RWPE1 (cell line): ENCODE data around the gene ATP1A4.
A peak's percentile ranks its signal among the peaks of the same experiment; 100 is the strongest.

Experiments used
- CTCF ChIA-PET: fragments of 350-600 bp; sonication (Branson Sonifier 250); formaldehyde crosslinking; extraction: SDS; loops from one replicate; lab custom pipeline; 2021; lab: Yijun Ruan, JAX
- POLR2A ChIA-PET: fragments of 400-600 bp; formaldehyde crosslinking; extraction: SDS; loops from one replicate; lab custom pipeline; 2020; ENCODE audit warnings: antibody characterized with exemption; ENCODE audit not compliant: low non-redundant PET; lab: Yijun Ruan, JAX
- DNase-seq: peaks from one replicate; pipeline ENCODE4 v3.0.0; 2012; ENCODE audit warnings: low spot score
- H3K27ac ChIP-seq: fragments of 450-650 bp; 2 replicates; pipeline ENCODE4 v1.5.1; 2017
- TF ChIP-seq, protein P1 (sequence below): fragments of 450-650 bp; conservative IDR thresholded peaks from 2 replicates; pipeline ENCODE4 v1.5.1; 2017; ENCODE audit warnings: low read depth, mild to moderate bottlenecking

The ATP1A4 gene

DNA sequence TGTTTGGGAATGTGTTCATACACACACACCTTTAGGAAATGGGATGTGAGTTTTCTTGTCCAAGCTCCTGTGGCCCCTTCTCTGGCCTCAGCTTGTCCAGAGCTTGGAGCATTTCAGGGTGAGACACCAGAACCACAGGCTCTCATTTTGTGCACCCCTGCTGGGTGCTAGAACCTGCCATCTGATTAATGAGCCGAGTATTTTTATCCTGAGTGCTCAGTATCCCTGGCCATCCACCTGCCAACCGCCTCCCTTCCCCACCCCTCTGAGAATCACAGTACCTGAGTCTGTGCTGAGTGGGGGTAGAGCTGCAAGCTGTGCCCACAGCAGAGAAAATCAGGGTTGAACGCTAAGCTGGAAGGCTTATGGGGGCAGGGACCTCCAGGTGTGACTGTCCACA lies 40.4 kb downstream of the ATP1A4 start:
- no peak overlapping the region for H3K27ac ChIP-seq
- TF ChIP-seq, protein P1, sequence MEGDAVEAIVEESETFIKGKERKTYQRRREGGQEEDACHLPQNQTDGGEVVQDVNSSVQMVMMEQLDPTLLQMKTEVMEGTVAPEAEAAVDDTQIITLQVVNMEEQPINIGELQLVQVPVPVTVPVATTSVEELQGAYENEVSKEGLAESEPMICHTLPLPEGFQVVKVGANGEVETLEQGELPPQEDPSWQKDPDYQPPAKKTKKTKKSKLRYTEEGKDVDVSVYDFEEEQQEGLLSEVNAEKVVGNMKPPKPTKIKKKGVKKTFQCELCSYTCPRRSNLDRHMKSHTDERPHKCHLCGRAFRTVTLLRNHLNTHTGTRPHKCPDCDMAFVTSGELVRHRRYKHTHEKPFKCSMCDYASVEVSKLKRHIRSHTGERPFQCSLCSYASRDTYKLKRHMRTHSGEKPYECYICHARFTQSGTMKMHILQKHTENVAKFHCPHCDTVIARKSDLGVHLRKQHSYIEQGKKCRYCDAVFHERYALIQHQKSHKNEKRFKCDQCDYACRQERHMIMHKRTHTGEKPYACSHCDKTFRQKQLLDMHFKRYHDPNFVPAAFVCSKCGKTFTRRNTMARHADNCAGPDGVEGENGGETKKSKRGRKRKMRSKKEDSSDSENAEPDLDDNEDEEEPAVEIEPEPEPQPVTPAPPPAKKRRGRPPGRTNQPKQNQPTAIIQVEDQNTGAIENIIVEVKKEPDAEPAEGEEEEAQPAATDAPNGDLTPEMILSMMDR: no peak
- no peak for DNase-seq
- ChIA-PET CTCF (interaction anchor here (0.7 to 2.4 kb wide), 3 partner anchors 100 to 202 kb away, joined by 3 to 30 read pairs (median 4); no protein-coding TSS in a partner anchor), POLR2A (no interaction called here)

DNA sequence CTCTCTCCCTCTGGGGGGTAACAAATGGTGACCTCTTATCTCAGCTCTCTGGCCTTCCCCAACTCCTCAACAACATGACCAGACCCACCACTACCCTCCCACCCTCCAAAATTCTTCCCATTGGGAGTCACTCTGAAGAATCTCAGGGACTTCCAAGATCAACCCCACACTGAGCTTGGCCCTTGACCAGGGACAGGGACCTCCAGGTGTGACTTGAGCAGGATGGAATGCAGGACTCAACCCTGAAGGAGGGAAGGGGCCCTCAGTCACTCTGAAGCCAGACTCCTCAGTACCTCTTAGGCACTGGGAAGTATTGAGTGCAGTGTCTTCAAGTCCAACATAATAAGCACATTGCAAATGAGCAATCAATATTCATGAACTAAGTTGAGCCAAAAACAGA lies 40.8 kb downstream of the ATP1A4 start:
- TF ChIP-seq, protein P1: no peak
- DNase-seq: no peak
- no peak overlapping the region for H3K27ac ChIP-seq
- CTCF ChIA-PET: interaction anchor here (0.6 to 2.4 kb wide), 10 partner anchors 10 to 154 kb away, joined by 3 to 30 read pairs (median 6); no protein-coding TSS in a partner anchor
- POLR2A ChIA-PET: no interaction called here

DNA sequence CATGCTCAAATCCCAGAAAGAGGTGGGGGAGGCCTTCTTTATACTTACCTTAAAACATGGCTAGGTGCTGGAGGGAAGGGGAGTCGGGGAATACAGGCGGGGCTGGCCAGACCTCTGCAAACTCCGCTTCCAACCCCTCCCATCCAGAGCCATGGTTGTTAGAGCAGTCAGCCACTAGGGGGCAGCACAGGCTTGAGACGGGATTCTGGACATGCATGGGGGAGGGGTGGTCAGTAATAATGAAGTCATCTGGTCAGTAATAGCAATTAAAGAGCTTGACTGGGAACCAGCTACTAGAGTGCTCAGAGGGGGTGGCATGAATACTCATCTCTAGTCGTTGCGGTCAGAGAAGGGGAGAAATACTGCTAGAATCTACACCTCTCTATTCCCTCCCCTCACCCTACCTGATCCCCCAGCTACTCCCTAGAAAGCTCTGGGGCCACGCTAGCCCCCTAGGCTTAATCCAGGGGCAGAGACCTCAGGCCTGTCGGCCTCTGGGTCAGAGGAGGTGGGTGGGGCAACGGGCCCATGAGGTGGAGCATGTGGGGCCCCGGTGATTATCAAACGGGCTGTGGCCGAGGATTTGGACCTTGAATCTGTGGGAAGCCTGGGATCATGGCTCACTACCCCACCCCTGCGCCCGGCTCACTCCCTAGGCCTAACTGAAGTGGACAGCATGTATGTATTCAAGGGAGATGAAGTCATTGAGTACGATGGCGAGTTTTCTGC lies 41.9 kb downstream of the ATP1A4 start:
- POLR2A ChIA-PET: no interaction called here
- TF ChIP-seq, protein P1: peak; percentile 91
- H3K27ac ChIP-seq: no peak overlapping the region
- DNase-seq: peak; percentile 79
- CTCF ChIA-PET: interaction anchor here (0.6 to 2.4 kb wide), 23 partner anchors 9 to 218 kb away, joined by 3 to 30 read pairs (median 4); no protein-coding TSS in a partner anchor

DNA sequence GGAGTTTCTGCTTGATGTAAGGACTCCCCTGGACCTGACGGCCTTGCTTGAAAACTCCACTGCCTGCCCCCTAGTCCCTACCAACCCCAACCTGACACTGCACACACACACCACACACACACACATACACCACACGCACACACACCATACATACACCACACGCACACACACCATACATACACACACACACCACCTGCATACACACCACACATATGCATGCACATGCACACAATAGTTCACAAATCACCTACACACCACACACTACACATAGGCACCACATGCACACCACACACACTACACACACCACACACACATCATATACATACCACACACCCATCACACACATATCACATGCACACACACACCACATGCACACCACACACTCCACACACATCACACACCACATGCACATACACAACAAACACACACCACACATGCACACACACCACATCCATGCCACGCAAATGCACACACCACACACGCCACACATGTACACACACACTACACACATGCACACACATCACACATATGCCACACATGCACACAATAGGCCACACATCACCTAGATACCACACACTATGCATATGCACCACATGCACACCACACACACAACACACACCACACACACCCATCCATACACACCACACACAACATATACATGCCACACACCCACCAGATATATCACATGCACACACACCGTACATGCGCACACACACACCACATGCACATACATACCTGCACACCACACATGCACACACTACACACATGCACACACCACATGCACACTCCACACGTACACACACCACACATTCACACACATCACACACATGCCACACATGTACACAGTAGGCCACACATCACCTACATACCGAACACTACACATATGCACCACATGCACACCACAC lies 42.7 kb downstream of the ATP1A4 start:
- DNase-seq: no peak
- ChIA-PET POLR2A (no interaction called here), CTCF (interaction anchor here (0.6 to 2.4 kb wide), 21 partner anchors 8 to 217 kb away, joined by 3 to 30 read pairs (median 4); no protein-coding TSS in a partner anchor)
- TF ChIP-seq, protein P1: no peak
- no peak overlapping the region for H3K27ac ChIP-seq

DNA sequence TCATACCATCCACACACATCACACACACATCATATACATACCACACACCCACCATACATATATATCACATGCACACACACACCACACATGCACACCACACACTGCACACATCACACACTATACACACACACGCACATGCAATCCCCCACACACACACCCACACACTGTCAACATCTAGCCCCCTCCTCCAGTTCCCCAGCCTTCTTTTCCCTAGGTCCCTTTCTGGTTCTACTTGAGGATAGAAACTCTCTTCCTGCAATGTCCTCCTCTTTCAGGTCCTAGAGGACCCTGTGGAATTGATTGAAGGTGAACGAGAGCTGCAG lies 43.3 kb downstream of the ATP1A4 start:
- H3K27ac ChIP-seq: no peak overlapping the region
- no peak for DNase-seq
- ChIA-PET POLR2A (no interaction called here), CTCF (interaction anchor here (1.4 kb wide), 1 partner anchor 97 kb away, joined by 4 read pairs; no protein-coding TSS in a partner anchor)
- TF ChIP-seq, protein P1: no peak

DNA sequence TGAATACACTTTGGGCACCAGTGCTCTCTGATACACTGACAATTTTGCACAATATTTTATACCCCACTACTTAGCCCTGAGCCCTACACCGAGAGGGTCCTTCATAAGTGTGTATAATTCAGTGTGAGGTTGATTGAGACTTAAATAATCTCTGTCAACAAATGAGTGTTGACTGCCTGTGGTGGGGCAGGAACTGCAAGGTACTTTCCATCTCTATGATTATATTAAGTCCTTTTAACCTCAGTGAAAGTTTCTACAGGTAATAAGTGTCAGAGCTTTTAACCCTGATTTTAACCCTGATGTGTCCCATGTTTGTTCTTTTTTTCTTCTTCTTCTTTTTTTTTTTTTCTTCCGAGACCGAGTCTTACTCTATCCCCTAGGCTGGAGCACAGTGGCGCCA lies 44.7 kb downstream of the ATP1A4 start:
- ChIA-PET CTCF (interaction anchor here (0.6 to 1.4 kb wide), 4 partner anchors 56 to 96 kb away, joined by 3 to 4 read pairs (median 4); no protein-coding TSS in a partner anchor), POLR2A (no interaction called here)
- no peak overlapping the region for H3K27ac ChIP-seq
- DNase-seq: no peak
- TF ChIP-seq, protein P1: no peak
